GM18951 (cell line): ENCODE measurements around the gene TUBGCP3.

Experiments
- POLR2A ChIP-seq: IDR thresholded peaks from 4 replicates; pipeline ENCODE4 v1.6.1; 2011; ENCODE audit warnings: mild to moderate bottlenecking; ENCODE audit not compliant: insufficient read length, insufficient read depth; ENCODE audit errors: extremely low read depth
- in situ Hi-C: fragments of 300-500 bp; cut with MboI; formaldehyde crosslinking; loops from one replicate; pipeline ENCODE4 v1.12.0; 2022; ENCODE audit warnings: low sequenced_read_pairs, mixed read lengths, inconsistent platforms; ENCODE audit not compliant: unreplicated experiment

TUBGCP3 gene

GRCh38 chr13:112446347-112446861 is 141.5 kb downstream of the TUBGCP3 start:
- in situ Hi-C loops = no loop called here
- no peak for TF ChIP-seq POLR2A

- no peak for TF ChIP-seq POLR2A
- in situ Hi-C loops = no loop called here
Observed at GRCh38 chr13:112445411-112446271, 142.3 kb downstream of the TUBGCP3 start.

DNA sequence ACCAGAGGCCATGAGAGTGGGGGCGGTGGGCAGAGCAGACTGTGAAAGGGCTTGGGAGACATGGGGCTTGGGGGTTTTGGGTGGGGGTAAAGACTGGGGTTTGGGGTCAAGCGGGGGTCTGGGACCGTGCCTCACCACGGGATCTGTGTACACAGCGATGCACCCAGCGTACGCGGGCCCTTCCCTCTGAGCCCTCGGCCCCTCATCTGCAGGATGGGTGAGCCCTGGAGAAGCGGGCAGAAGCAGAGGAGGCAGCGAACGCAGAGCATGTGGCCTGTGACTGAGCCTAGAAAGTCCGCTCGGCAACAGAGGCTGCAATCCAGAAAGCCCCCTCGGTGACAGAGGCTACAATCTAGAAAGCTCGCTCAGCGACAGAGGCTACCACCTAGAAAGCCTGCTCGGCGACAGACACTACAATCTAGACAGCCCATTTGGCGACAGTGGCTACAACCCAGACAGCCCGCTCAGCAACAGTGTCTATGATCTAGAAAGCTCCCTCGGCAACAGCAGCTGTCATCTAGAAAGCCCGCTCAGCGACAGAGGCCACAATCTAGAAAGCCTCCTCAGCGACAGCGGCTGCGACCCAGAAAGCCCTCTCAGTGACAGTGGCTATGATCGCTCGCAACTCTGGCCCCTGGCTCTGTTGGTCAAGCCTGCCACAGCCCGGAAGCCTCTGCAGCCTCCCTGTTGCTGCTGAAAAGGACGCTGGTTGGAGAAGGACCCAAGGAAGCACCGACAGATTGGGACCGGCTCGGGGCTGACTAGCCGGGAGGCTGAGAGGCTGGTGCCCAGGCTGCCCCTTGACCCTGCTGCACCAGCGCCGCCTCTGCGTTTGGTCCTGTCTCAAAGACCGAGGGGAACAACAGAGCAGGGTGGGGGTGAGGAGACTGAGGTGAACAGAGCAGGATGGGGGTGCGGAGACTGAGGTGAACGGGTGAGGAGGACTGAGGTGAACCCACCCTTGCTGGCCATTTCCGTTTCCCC is 143.2 kb downstream of the TUBGCP3 start:
- no peak for TF ChIP-seq POLR2A
- in situ Hi-C loops = no loop called here

- in situ Hi-C loops = no loop called here
- TF ChIP-seq POLR2A = no peak
Observed at GRCh38 chr13:112443995-112444311, 144.0 kb downstream of the TUBGCP3 start.

- no peak for TF ChIP-seq POLR2A
- in situ Hi-C loops = no loop called here
Observed at GRCh38 chr13:112443191-112443994, 144.6 kb downstream of the TUBGCP3 start.

GRCh38 chr13:112442483-112443090 is 145.4 kb downstream of the TUBGCP3 start:
- TF ChIP-seq POLR2A = no peak
- in situ Hi-C loops = no loop called here

- in situ Hi-C loops = no loop called here
- TF ChIP-seq POLR2A = no peak
Observed at GRCh38 chr13:112441779-112442310, 146.1 kb downstream of the TUBGCP3 start.

DNA sequence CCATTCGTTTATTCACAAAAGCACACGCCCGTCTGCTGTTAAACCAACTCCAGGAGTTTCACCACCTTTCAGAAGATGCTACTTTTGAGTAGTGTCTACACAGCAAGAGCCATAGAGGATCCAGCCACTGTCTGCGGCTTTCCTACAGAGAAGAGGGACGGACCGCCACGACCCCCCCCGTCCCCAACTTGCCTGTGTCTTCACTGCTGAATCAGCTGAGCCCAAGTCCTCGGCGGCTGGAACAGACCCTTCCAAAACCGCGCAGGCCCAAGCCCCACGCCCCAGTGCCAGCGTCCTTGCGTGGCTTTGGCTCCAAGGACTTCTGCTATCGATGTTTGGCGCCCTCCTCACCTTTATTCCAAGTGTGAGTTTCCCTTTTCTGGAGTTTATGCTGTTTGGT is 146.7 kb downstream of the TUBGCP3 start:
- no peak for TF ChIP-seq POLR2A
- in situ Hi-C loops = no loop called here

GRCh38 chr13:112438515-112438914 is 149.4 kb downstream of the TUBGCP3 start:
- in situ Hi-C loops = no loop called here
- TF ChIP-seq POLR2A = no peak

- no peak for TF ChIP-seq POLR2A
- in situ Hi-C loops = no loop called here
Observed at GRCh38 chr13:112438094-112438493, 149.9 kb downstream of the TUBGCP3 start.

- no peak for TF ChIP-seq POLR2A
- in situ Hi-C loops = no loop called here
Observed at GRCh38 chr13:112435973-112436372, 152.0 kb downstream of the TUBGCP3 start.
